Mucosa of rectum (tissue), 2 donors: ENCODE measurements around the gene ZNRD2.
A peak's percentile ranks its signal among the peaks of the same experiment; 100 is the strongest.

ENCODE experiments used
- H3K27ac ChIP-seq, 2 donors: one replicate each; pipeline ENCODE4 v1.7.0; 2013; ENCODE audit warnings: inconsistent platforms in 2 of 2, low read depth in 2 of 2, low read length in 2 of 2
- H3K27me3 ChIP-seq, 2 donors: one replicate each; pipeline ENCODE4 v1.7.0; 2013; ENCODE audit warnings: low read length in 2 of 2; ENCODE audit not compliant: control insufficient read depth in 2 of 2, insufficient read depth in 2 of 2
- H3K36me3 ChIP-seq, 2 donors: one replicate each; pipeline ENCODE4 v1.7.0; 2013; ENCODE audit warnings: low read length in 2 of 2; ENCODE audit not compliant: control insufficient read depth in 2 of 2, insufficient read depth in 2 of 2
- H3K4me1 ChIP-seq, 2 donors: one replicate each; pipeline ENCODE4 v1.7.0; 2013; ENCODE audit warnings: low read length in 2 of 2, mild to moderate bottlenecking in 1 of 2; ENCODE audit not compliant: control insufficient read depth in 2 of 2, insufficient read depth in 2 of 2
- H3K4me3 ChIP-seq, 2 donors: one replicate each; pipeline ENCODE4 v1.7.0; 2013; ENCODE audit warnings: low read length in 2 of 2
- H3K9ac ChIP-seq, 2 donors: one replicate each; pipeline ENCODE4 v1.7.0; 2013; ENCODE audit warnings: low read length in 2 of 2, low read depth in 1 of 2, mild to moderate bottlenecking in 1 of 2
- H3K9me3 ChIP-seq, 2 donors: one replicate each; pipeline ENCODE4 v1.7.0; 2013; ENCODE audit warnings: low read length in 2 of 2; ENCODE audit not compliant: control insufficient read depth in 2 of 2
- donor health status: healthy.
- donor health status: Normal muscosa, but diverticular disease.

ZNRD2 gene

GRCh38 chr11:65574811-65575567, 4.7 kb downstream of the ZNRD2 start:
- peaks cover 62 to 67% of the 10 kb centered on the region in 2 donors for H3K4me1 ChIP-seq
- H3K9me3 ChIP-seq: no peaks in the 10 kb centered on the region
- peaks cover under 1 to 10% of the 10 kb centered on the region in 2 donors for H3K36me3 ChIP-seq
- peak overlapping the region; percentile 66 to 85 for H3K9ac ChIP-seq
- peak overlapping the region; percentile 72 to 82 for H3K4me3 ChIP-seq
- H3K27ac ChIP-seq: peak overlapping the region; percentile 90 to 93
- H3K27me3 ChIP-seq: no peaks in the 10 kb centered on the region

GRCh38 chr11:65575568-65576231, 5.4 kb downstream of the ZNRD2 start, which contains the start of gene EHBP1L1:
EHBP1L1 (plus strand) TSS chr11:65576053; CDS start chr11:65576303, 250 bp downstream.
- Histone ChIP-seq H3K27me3 (no peaks in the 10 kb centered on the region), H3K4me3 (peak within 1 kb of the TSS; percentile 72 to 82), H3K9me3 (no peaks in the 10 kb centered on the region), H3K4me1 (peaks cover 62 to 65% of the 10 kb centered on the region in 2 donors), H3K27ac (peak within 1 kb of the TSS; percentile 90 to 93), H3K36me3 (peaks cover 7 to 16% of the 10 kb centered on the region in 2 donors), H3K9ac (peak within 1 kb of the TSS; percentile 85 to 87)

- Histone ChIP-seq H3K4me1 (peaks cover 56 to 59% of the 10 kb centered on the region in 2 donors), H3K36me3 (peaks cover 12 to 21% of the 10 kb centered on the region in 2 donors), H3K4me3 (peak overlapping the region; percentile 66 to 79), H3K9ac (peak overlapping the region; percentile 85 to 87), H3K27ac (peak overlapping the region; percentile 81 to 90), H3K9me3 (no peaks in the 10 kb centered on the region), H3K27me3 (no peaks in the 10 kb centered on the region)
These were observed 6.1 kb downstream of the ZNRD2 start for GRCh38 chr11:65576232-65576866.

GRCh38 chr11:65576867-65577755, 6.8 kb downstream of the ZNRD2 start:
- Histone ChIP-seq H3K9me3 (no peaks in the 10 kb centered on the region), H3K4me3 (peak overlapping the region; percentile 66 to 79), H3K4me1 (peaks cover 48 to 51% of the 10 kb centered on the region in 2 donors), H3K36me3 (peaks cover 16 to 26% of the 10 kb centered on the region in 2 donors), H3K27ac (peak overlapping the region; percentile 81 to 90), H3K27me3 (no peaks in the 10 kb centered on the region), H3K9ac (peak overlapping the region; percentile 85 to 87)

GRCh38 chr11:65577756-65578109, 7.5 kb downstream of the ZNRD2 start:
- H3K27ac ChIP-seq: peak overlapping the region; percentile 81 to 90
- no peaks in the 10 kb centered on the region for H3K9me3 ChIP-seq
- H3K27me3 ChIP-seq: no peaks in the 10 kb centered on the region
- H3K4me3 ChIP-seq: peak overlapping the region; percentile 66 to 79
- peak overlapping the region; percentile 85 to 87 for H3K9ac ChIP-seq
- H3K36me3 ChIP-seq: peaks cover 16 to 26% of the 10 kb centered on the region in 2 donors
- peaks cover 48 to 51% of the 10 kb centered on the region in 2 donors for H3K4me1 ChIP-seq

- peak overlapping the region in 1 of 2 donors; percentile 90 for H3K27ac ChIP-seq
- H3K36me3 ChIP-seq: peaks cover 16 to 26% of the 10 kb centered on the region in 2 donors
- H3K9me3 ChIP-seq: no peaks in the 10 kb centered on the region
- peak overlapping the region; percentile 66 to 79 for H3K4me3 ChIP-seq
- peak overlapping the region; percentile 85 to 87 for H3K9ac ChIP-seq
- no peaks in the 10 kb centered on the region for H3K27me3 ChIP-seq
- H3K4me1 ChIP-seq: peaks cover 46 to 47% of the 10 kb centered on the region in 2 donors
These were observed 7.9 kb downstream of the ZNRD2 start for GRCh38 chr11:65578134-65578533.

GRCh38 chr11:65578667-65579066, 8.4 kb downstream of the ZNRD2 start:
- H3K27ac ChIP-seq: peak overlapping the region in 1 of 2 donors; percentile 27
- peaks cover 16 to 26% of the 10 kb centered on the region in 2 donors for H3K36me3 ChIP-seq
- peak overlapping the region in 1 of 2 donors; percentile 85 for H3K9ac ChIP-seq
- no peaks in the 10 kb centered on the region for H3K27me3 ChIP-seq
- no peaks in the 10 kb centered on the region for H3K9me3 ChIP-seq
- H3K4me3 ChIP-seq: no peak overlapping the region
- peaks cover 40 to 42% of the 10 kb centered on the region in 2 donors for H3K4me1 ChIP-seq

- H3K27me3 ChIP-seq: no peaks in the 10 kb centered on the region
- H3K9ac ChIP-seq: no peak overlapping the region
- peaks cover 19 to 26% of the 10 kb centered on the region in 2 donors for H3K36me3 ChIP-seq
- peaks cover 37 to 39% of the 10 kb centered on the region in 2 donors for H3K4me1 ChIP-seq
- H3K4me3 ChIP-seq: no peak overlapping the region
- H3K9me3 ChIP-seq: no peaks in the 10 kb centered on the region
- no peak overlapping the region for H3K27ac ChIP-seq
These were observed 9.0 kb downstream of the ZNRD2 start for GRCh38 chr11:65579291-65579690.

GRCh38 chr11:65580031-65580692, 9.9 kb downstream of the ZNRD2 start:
- Histone ChIP-seq H3K9me3 (no peaks in the 10 kb centered on the region), H3K27ac (no peak overlapping the region), H3K9ac (no peak overlapping the region), H3K27me3 (no peaks in the 10 kb centered on the region), H3K4me3 (no peak overlapping the region), H3K36me3 (peaks cover 19 to 26% of the 10 kb centered on the region in 2 donors), H3K4me1 (peaks cover 32 to 33% of the 10 kb centered on the region in 2 donors)
